GM23338 (cell line): ENCODE results near the gene CYP3A7.

Experiments used
- EZH2 ChIP-seq: fragments of 200-600 bp; sonication (generic); IDR thresholded peaks from one replicate; pipeline ENCODE4 v1.8.0; 2017; ENCODE audit warnings: antibody characterized with exemption, mild to moderate bottlenecking, low read depth; ENCODE audit not compliant: unreplicated experiment
- JUNB ChIP-seq: IDR thresholded peaks from one replicate; pipeline ENCODE4 v1.6.1; 2016; ENCODE audit warnings: antibody characterized with exemption; ENCODE audit not compliant: unreplicated experiment
- POLR2AphosphoS5 ChIP-seq: IDR thresholded peaks from 2 replicates; pipeline ENCODE4 v1.6.1; 2016; ENCODE audit warnings: antibody characterized with exemption, low read depth
- ZNF114 ChIP-seq: fragments of 250-450 bp; sonication (Bioruptor Pico); IDR thresholded peaks from 2 replicates; pipeline ENCODE4 v1.5.0; 2020; ENCODE audit warnings: mild to moderate bottlenecking, moderate library complexity
- TF ChIP-seq, protein P1 (sequence below), 2 experiments: fragments of 200-600 bp in 1 of 2; sonication (generic) in 1 of 2; conservative IDR thresholded peaks; 2 replicates each; pipeline versions ENCODE4 v1.5.1 to v1.6.1; 2016 to 2017; ENCODE audit warnings: antibody characterized with exemption in 2 of 2, low read depth in 2 of 2, mild to moderate bottlenecking in 2 of 2, moderate library complexity in 1 of 2
- TF ChIP-seq, protein P2 (sequence below): IDR thresholded peaks from one replicate; pipeline ENCODE4 v1.6.1; 2018; ENCODE audit warnings: antibody characterized with exemption; ENCODE audit not compliant: unreplicated experiment

DNA sequence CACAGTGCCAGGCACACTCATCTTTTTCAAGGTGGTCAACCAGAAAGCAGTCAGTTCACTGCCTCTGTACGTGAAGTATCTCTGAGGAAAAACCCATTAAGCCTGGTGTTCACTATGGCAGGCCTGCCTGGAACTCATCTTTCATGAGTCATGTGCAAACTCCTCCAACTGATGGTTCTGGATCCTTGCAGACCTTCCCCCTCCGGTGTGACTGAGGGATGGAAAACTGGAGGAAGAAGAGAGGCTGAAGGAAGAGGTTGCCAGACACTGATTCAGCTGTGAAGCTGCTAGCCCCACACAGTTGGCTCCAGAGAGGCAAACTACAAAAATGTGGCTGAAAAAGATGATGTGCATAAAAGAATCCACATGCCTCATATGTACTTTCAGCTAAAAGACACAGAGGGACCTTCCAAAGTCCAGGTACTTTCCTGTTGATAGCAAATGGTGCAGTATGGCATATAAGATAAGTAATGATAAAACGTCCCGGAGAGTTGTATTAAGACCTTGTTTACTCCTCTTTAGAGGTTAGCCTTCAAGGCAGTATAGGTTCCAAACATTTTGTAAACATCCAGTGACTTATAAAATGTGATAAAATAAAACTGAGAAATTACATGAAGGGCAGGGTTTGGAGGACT is 57.9 kb downstream of the CYP3A7 start:
- TF ChIP-seq, protein P1, sequence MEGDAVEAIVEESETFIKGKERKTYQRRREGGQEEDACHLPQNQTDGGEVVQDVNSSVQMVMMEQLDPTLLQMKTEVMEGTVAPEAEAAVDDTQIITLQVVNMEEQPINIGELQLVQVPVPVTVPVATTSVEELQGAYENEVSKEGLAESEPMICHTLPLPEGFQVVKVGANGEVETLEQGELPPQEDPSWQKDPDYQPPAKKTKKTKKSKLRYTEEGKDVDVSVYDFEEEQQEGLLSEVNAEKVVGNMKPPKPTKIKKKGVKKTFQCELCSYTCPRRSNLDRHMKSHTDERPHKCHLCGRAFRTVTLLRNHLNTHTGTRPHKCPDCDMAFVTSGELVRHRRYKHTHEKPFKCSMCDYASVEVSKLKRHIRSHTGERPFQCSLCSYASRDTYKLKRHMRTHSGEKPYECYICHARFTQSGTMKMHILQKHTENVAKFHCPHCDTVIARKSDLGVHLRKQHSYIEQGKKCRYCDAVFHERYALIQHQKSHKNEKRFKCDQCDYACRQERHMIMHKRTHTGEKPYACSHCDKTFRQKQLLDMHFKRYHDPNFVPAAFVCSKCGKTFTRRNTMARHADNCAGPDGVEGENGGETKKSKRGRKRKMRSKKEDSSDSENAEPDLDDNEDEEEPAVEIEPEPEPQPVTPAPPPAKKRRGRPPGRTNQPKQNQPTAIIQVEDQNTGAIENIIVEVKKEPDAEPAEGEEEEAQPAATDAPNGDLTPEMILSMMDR (conservative IDR thresholded peaks at IDR 0.05; ENCODE audit: low read depth in 2 of 2) = no peak
- TF ChIP-seq, protein P2, sequence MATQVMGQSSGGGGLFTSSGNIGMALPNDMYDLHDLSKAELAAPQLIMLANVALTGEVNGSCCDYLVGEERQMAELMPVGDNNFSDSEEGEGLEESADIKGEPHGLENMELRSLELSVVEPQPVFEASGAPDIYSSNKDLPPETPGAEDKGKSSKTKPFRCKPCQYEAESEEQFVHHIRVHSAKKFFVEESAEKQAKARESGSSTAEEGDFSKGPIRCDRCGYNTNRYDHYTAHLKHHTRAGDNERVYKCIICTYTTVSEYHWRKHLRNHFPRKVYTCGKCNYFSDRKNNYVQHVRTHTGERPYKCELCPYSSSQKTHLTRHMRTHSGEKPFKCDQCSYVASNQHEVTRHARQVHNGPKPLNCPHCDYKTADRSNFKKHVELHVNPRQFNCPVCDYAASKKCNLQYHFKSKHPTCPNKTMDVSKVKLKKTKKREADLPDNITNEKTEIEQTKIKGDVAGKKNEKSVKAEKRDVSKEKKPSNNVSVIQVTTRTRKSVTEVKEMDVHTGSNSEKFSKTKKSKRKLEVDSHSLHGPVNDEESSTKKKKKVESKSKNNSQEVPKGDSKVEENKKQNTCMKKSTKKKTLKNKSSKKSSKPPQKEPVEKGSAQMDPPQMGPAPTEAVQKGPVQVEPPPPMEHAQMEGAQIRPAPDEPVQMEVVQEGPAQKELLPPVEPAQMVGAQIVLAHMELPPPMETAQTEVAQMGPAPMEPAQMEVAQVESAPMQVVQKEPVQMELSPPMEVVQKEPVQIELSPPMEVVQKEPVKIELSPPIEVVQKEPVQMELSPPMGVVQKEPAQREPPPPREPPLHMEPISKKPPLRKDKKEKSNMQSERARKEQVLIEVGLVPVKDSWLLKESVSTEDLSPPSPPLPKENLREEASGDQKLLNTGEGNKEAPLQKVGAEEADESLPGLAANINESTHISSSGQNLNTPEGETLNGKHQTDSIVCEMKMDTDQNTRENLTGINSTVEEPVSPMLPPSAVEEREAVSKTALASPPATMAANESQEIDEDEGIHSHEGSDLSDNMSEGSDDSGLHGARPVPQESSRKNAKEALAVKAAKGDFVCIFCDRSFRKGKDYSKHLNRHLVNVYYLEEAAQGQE = no peak
- TF ChIP-seq POLR2AphosphoS5 (no peak), ZNF114 (CRISPR knock-in tag) (no peak), EZH2 (no peak), JUNB (no peak)
